Ovary (tissue), 9 donors: Measurements from ENCODE around the gene SMAD4. TPM values are rescaled to one million over a fixed set of nuclear protein-coding genes. Genes with fewer than 3 reads are reported as not detected.

Experiments used
- DNase-seq, 5 donors: peaks; one replicate each; pipeline ENCODE4 v3.0.0-alpha.2; 2019 to 2020
- H3K27ac ChIP-seq, 2 donors: fragments of 200-600 bp; one replicate each; pipeline versions ENCODE4 v1.5.1 to v1.8.0; 2019 to 2022
- H3K27me3 ChIP-seq: fragments of 200-600 bp; one replicate; pipeline ENCODE4 v1.8.0; 2022
- H3K36me3 ChIP-seq: fragments of 200-600 bp; sonication (generic); one replicate; pipeline ENCODE4 v1.5.1; 2019
- H3K4me1 ChIP-seq: one replicate; pipeline ENCODE4 v1.8.1; 2013; ENCODE audit warnings: mild to moderate bottlenecking, moderate library complexity; ENCODE audit not compliant: insufficient read depth
- H3K4me3 ChIP-seq: fragments of 200-600 bp; sonication (generic); one replicate; pipeline ENCODE4 v1.5.1; 2017
- H3K9me3 ChIP-seq, 2 donors: fragments of 200-600 bp in 1 of 2; sonication (generic) in 1 of 2; one replicate each; pipeline versions ENCODE4 v1.5.1 to v1.8.1; 2013 to 2019; ENCODE audit warnings: mild to moderate bottlenecking in 1 of 2, moderate library complexity in 1 of 2
- EP300 ChIP-seq: sonication (generic); formaldehyde crosslinking; IDR thresholded peaks from one replicate; pipeline ENCODE4 v1.6.1; 2017; ENCODE audit warnings: antibody characterized with exemption
- POLR2A ChIP-seq: fragments of 450-650 bp; IDR thresholded peaks from one replicate; pipeline ENCODE4 v1.6.1; 2017; ENCODE audit warnings: antibody characterized with exemption, mild to moderate bottlenecking, moderate library complexity
- WGBS, 3 donors: extraction: QIAGEN DNeasy Blood & Tissue Kit in 1 of 3; methylation state at CpG; one replicate each; pipeline versions ENCODE4 v1.1.5 to v1.1.7; 2013 to 2017; 5-methylcytosine and 5-hydroxymethylcytosine counted together
- intact Hi-C, 4 donors: fragments of 100-400 bp; cut with DNase I; formaldehyde crosslinking; loops; one replicate each; pipeline versions ENCODE4 v1.11.0 to v1.15.1; 2022 to 2023
- polyA plus RNA-seq, 2 donors: library from polyadenylated mRNA; stranded (reverse); fragments of 200-250 nt in 1 of 2; fragments of 350-450 nt in 1 of 2; fragmentation: Illumina TruSeq in 1 of 2; extraction: RNeasy Lipid Tissue Mini Kit (QIAGEN cat#74804) in 1 of 2; gene quantifications; one replicate each; pipeline ENCODE4 v1.2.3, GENCODE V29; 2013 to 2014
- total RNA-seq, 7 donors: library from RNA; depleted of rRNA in 2 of 7; stranded (reverse); fragments of >200 nt in 2 of 7; fragmentation: NEBNext Ultra II Directional in 3 of 7; extraction: Animal tissue kit (Norgen Biotek cat#: 25700) in 3 of 7; gene quantifications; one replicate each; pipeline versions ENCODE4 v1.1.0 to v1.2.4, GENCODE V29; 2016 to 2023
- TF ChIP-seq, protein P1 (sequence below), 3 donors: fragments of 450-650 bp in 2 of 3; fragments of 200-600 bp in 1 of 3; IDR thresholded peaks; one replicate each; pipeline versions ENCODE4 v1.5.1 to v1.8.0; 2016 to 2022; ENCODE audit warnings: antibody characterized with exemption in 3 of 3, mild to moderate bottlenecking in 1 of 3
- donor health status: DM: no; HTN: no; CAD: no; lungs with moderate emphysema.
- donor health status: DM: no; HTN: no; CAD: no.
- donor health status: Bipolar disorder and iron deficiency.
- donor health status: DM: yes; HTN: yes; CAD: no.
- donor health status: DM: no; HTN: no; CAD: no.
- donor health status: DM: yes; HTN: yes; CAD: no.

Gene SMAD4
- total and polyA plus RNA-seq, 9 donors: 38.5 to 159 (median 125) TPM

DNA sequence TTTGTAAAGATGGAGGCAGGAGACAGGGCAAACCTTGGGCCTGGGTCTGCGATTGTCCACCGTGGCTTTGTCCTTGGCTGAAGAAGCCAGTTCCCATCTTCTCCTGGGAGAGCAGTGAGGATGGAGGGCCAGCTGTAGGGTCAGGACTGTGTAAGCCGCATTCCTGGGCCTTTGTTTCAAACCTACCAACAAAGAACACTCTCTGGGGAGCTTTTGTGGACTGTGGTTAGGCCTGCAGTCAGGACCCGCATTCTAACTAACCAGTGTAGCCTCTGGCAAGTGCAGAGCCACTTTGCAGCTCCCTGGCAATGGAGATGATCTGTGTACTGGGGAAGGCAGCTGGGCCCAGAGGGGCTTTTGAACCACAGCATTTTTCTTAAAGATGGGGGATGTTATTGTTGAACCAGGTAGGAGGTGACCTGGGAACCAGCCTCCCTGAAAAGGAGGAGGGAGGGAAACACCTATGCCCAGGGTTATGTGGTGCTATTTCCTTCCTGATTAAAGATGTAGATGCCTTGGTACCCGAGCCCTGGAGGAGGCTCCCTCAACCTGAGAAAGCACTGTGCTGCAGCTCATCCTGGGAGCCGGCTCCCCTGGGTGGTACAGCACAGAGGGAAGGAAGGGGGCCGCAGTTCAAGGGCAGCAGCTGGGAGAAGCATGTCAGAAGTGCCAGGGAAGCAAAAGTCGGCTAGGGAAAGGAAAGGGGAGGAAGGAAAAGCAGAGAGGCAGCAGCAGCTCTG is 12.7 kb upstream of the SMAD4 start:
- DNase-seq: peak in 2 of 5 donors; percentile 33 to 42
- no peak overlapping the region for H3K4me3 ChIP-seq
- H3K27ac ChIP-seq: no peak overlapping the region
- H3K9me3 ChIP-seq: no peaks in the 10 kb centered on the region
- H3K27me3 ChIP-seq: no peaks in the 10 kb centered on the region
- intact Hi-C loops: no loop called here
- 49 to 64% (median 55%) methylated on average over 8 of the region's 8 CpGs for WGBS, 3 donors
- no peaks in the 10 kb centered on the region for H3K36me3 ChIP-seq
- H3K4me1 ChIP-seq: peaks cover 4% of the 10 kb centered on the region
- no peak for TF ChIP-seq EP300
- TF ChIP-seq, protein P1, sequence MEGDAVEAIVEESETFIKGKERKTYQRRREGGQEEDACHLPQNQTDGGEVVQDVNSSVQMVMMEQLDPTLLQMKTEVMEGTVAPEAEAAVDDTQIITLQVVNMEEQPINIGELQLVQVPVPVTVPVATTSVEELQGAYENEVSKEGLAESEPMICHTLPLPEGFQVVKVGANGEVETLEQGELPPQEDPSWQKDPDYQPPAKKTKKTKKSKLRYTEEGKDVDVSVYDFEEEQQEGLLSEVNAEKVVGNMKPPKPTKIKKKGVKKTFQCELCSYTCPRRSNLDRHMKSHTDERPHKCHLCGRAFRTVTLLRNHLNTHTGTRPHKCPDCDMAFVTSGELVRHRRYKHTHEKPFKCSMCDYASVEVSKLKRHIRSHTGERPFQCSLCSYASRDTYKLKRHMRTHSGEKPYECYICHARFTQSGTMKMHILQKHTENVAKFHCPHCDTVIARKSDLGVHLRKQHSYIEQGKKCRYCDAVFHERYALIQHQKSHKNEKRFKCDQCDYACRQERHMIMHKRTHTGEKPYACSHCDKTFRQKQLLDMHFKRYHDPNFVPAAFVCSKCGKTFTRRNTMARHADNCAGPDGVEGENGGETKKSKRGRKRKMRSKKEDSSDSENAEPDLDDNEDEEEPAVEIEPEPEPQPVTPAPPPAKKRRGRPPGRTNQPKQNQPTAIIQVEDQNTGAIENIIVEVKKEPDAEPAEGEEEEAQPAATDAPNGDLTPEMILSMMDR (IDR thresholded peaks at IDR 0.05): no peak
- TF ChIP-seq POLR2A: no peak

DNA sequence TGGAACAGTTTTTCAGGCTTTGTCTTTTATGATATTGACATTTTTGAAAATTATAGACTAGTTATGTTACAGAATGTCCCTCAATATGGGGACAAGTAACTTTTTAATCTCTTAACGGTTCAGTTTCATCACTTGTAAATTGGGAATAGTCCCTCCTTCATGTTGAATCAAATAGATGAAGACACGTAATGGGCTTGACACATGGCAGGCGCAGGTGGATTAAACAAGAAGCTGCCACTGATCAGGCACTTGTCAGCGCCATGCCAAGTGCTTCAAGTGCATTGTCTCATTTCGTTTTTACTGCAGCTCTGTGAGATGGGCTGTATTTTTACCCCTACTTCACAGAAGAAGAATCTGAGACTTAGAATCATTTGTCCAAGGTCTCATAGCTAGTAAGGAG is 9.5 kb upstream of the SMAD4 start:
- Histone ChIP-seq H3K27me3 (no peaks in the 10 kb centered on the region), H3K27ac (no peak overlapping the region), H3K4me3 (no peak overlapping the region), H3K4me1 (peaks cover 4% of the 10 kb centered on the region), H3K36me3 (no peaks in the 10 kb centered on the region), H3K9me3 (no peaks in the 10 kb centered on the region)
- intact Hi-C loops: no loop called here
- WGBS, 3 donors: 85 to 89% (median 87%) methylated on average over 5 of the region's 5 CpGs
- DNase-seq: no peak
- TF ChIP-seq POLR2A (no peak), EP300 (no peak)
- TF ChIP-seq, protein P1 (IDR thresholded peaks at IDR 0.05): no peak

DNA sequence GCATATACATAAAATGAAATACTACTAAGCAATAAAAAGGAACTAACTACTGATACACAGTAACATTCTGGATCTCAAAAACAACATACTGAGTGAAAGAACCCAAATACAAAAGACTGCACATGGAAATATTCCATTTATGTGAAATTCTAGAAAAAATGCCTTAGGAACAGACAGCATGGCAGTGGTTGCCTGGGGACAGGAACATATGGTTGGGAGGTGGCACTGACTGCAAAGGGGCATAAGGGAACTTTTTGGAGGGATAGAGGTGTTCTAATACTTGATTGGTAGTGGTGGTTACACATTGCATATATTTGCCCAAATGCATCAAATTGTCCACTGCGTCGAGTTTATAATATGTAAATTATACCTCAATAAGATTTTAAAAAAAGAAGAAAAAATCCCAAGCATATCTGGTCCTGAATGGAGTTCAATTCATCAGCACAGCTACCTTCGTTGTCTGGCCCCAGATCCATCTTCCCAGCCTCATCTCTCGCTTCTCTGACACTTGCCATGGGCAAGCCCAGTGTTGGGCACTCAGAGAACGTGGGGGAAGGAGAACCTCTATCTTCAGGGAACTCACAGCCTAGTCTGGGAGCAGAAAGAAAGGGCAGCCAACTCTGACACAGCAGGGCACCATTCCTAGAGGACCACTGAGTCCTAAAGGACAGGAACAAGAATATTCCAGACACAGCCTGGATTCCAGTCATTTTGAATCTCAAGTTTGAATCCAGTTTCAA is 8.6 kb upstream of the SMAD4 start:
- DNase-seq: no peak

DNA sequence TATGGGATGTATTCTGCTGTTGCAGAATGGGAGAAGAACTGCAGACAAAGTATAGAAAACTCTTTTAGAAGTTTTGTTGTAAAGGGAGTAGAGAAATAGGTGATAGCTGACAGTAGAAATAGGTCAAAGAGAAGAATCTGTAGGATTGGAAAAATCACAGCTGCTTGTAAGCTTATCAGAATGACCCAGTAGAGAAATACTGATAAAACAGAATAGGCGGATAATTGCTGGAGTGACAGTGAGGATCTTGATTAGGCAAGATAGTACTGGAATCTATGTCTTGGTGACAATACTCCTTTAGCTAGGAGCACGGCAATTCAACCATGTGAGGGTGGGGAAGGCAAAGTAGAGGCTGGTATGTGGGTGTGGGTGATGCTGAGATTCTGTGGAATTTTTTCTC is 4.5 kb upstream of the SMAD4 start:
- DNase-seq: no peak
- intact Hi-C loops: no loop called here
- Histone ChIP-seq H3K9me3 (no peaks in the 10 kb centered on the region), H3K27ac (no peak overlapping the region), H3K36me3 (no peaks in the 10 kb centered on the region), H3K27me3 (no peaks in the 10 kb centered on the region), H3K4me1 (peaks cover 3% of the 10 kb centered on the region), H3K4me3 (no peak overlapping the region)
- 94 to 99% (median 97%) methylated on average over 2 of the region's 2 CpGs for WGBS, 3 donors
- no peak for TF ChIP-seq EP300
- TF ChIP-seq, protein P1 (IDR thresholded peaks at IDR 0.05): no peak
- TF ChIP-seq POLR2A: no peak

More for the DNA sequence above, 8.6 kb upstream of the SMAD4 start:
- Histone ChIP-seq H3K36me3 (no peaks in the 10 kb centered on the region), H3K9me3 (no peaks in the 10 kb centered on the region), H3K27ac (no peak overlapping the region), H3K4me1 (peaks cover 5% of the 10 kb centered on the region), H3K4me3 (no peak overlapping the region), H3K27me3 (no peaks in the 10 kb centered on the region)
- intact Hi-C loops: no loop called here
- WGBS, 3 donors: 91 to 92% (median 91%) methylated on average over 5 of the region's 5 CpGs
- TF ChIP-seq POLR2A (no peak), EP300 (no peak)
- TF ChIP-seq, protein P1 (IDR thresholded peaks at IDR 0.05): no peak
